Measurements from ENCODE around the gene PSMF1.
"Not testable (repeated sequence)": the region's sequence is repeated elsewhere in the genome, so short reads cannot be mapped to it uniquely, and the experiment has no call there.

Gene PSMF1

GRCh38 chr20:1209447-1210387 is 91.3 kb downstream of the PSMF1 start:
- H3K4me1 ChIP-seq (ENCODE audit: control insufficient read depth, low read depth, low read length): peaks cover 9% of the 10 kb centered on the region
- no peak overlapping the region for H3K27ac ChIP-seq (ENCODE audit: low read length)
- no peaks in the 10 kb centered on the region for H3K9me3 ChIP-seq (ENCODE audit: control insufficient read depth, low read depth, low read length)
- H3K36me3 ChIP-seq (ENCODE audit: control insufficient read depth, low read depth, low read length): no peaks in the 10 kb centered on the region
- no peak overlapping the region for H3K4me3 ChIP-seq (ENCODE audit: low read length)
- no peak overlapping the region for H3K9ac ChIP-seq (ENCODE audit: low read length)
- H3K27me3 ChIP-seq (ENCODE audit: control insufficient read depth, insufficient read depth, low read length): peaks cover 6% of the 10 kb centered on the region

GRCh38 chr20:1210501-1210900 is 92.1 kb downstream of the PSMF1 start:
- no peak overlapping the region for H3K4me3 ChIP-seq (ENCODE audit: low read length)
- H3K27ac ChIP-seq (ENCODE audit: low read length): no peak overlapping the region
- no peak overlapping the region for H3K9ac ChIP-seq (ENCODE audit: low read length)
- no peaks in the 10 kb centered on the region for H3K9me3 ChIP-seq (ENCODE audit: control insufficient read depth, low read depth, low read length)
- peaks cover 6% of the 10 kb centered on the region for H3K27me3 ChIP-seq (ENCODE audit: control insufficient read depth, insufficient read depth, low read length)
- no peaks in the 10 kb centered on the region for H3K36me3 ChIP-seq (ENCODE audit: control insufficient read depth, low read depth, low read length)
- peaks cover 9% of the 10 kb centered on the region for H3K4me1 ChIP-seq (ENCODE audit: control insufficient read depth, low read depth, low read length)

- Histone ChIP-seq H3K9ac (ENCODE audit: low read length) (no peak overlapping the region), H3K36me3 (ENCODE audit: control insufficient read depth, low read depth, low read length) (no peaks in the 10 kb centered on the region), H3K4me1 (ENCODE audit: control insufficient read depth, low read depth, low read length) (peaks cover 9% of the 10 kb centered on the region), H3K4me3 (ENCODE audit: low read length) (no peak overlapping the region), H3K27me3 (ENCODE audit: control insufficient read depth, insufficient read depth, low read length) (peaks cover 6% of the 10 kb centered on the region), H3K9me3 (ENCODE audit: control insufficient read depth, low read depth, low read length) (no peaks in the 10 kb centered on the region), H3K27ac (ENCODE audit: low read length) (no peak overlapping the region)
Observed at GRCh38 chr20:1212023-1212422, 93.6 kb downstream of the PSMF1 start.

GRCh38 chr20:1212607-1213396 is 94.4 kb downstream of the PSMF1 start:
- no peak overlapping the region for H3K27ac ChIP-seq (ENCODE audit: low read length)
- H3K4me3 ChIP-seq (ENCODE audit: low read length): peak overlapping the region; percentile 14
- H3K4me1 ChIP-seq (ENCODE audit: control insufficient read depth, low read depth, low read length): peaks cover 9% of the 10 kb centered on the region
- H3K27me3 ChIP-seq (ENCODE audit: control insufficient read depth, insufficient read depth, low read length): peaks cover 6% of the 10 kb centered on the region
- no peaks in the 10 kb centered on the region for H3K36me3 ChIP-seq (ENCODE audit: control insufficient read depth, low read depth, low read length)
- H3K9ac ChIP-seq (ENCODE audit: low read length): no peak overlapping the region
- H3K9me3 ChIP-seq (ENCODE audit: control insufficient read depth, low read depth, low read length): no peaks in the 10 kb centered on the region

- H3K36me3 ChIP-seq (ENCODE audit: control insufficient read depth, low read depth, low read length): no peaks in the 10 kb centered on the region
- no peaks in the 10 kb centered on the region for H3K9me3 ChIP-seq (ENCODE audit: control insufficient read depth, low read depth, low read length)
- H3K4me1 ChIP-seq (ENCODE audit: control insufficient read depth, low read depth, low read length): peaks cover 9% of the 10 kb centered on the region
- H3K4me3 ChIP-seq (ENCODE audit: low read length): no peak overlapping the region
- H3K27me3 ChIP-seq (ENCODE audit: control insufficient read depth, insufficient read depth, low read length): peaks cover 6% of the 10 kb centered on the region
- H3K9ac ChIP-seq (ENCODE audit: low read length): no peak overlapping the region
- no peak overlapping the region for H3K27ac ChIP-seq (ENCODE audit: low read length)
Observed at GRCh38 chr20:1214838-1215261, 96.4 kb downstream of the PSMF1 start.

- Histone ChIP-seq H3K4me1 (ENCODE audit: control insufficient read depth, low read depth, low read length) (peaks cover 9% of the 10 kb centered on the region), H3K36me3 (ENCODE audit: control insufficient read depth, low read depth, low read length) (no peaks in the 10 kb centered on the region), H3K27ac (ENCODE audit: low read length) (no peak overlapping the region), H3K9me3 (ENCODE audit: control insufficient read depth, low read depth, low read length) (no peaks in the 10 kb centered on the region), H3K27me3 (ENCODE audit: control insufficient read depth, insufficient read depth, low read length) (peaks cover 6% of the 10 kb centered on the region), H3K9ac (ENCODE audit: low read length) (no peak overlapping the region), H3K4me3 (ENCODE audit: low read length) (no peak overlapping the region)
Observed at GRCh38 chr20:1215386-1216170, 97.2 kb downstream of the PSMF1 start.

- not testable (repeated sequence) for H3K4me1 ChIP-seq (ENCODE audit: control insufficient read depth, low read depth, low read length); H3K27me3 ChIP-seq (ENCODE audit: control insufficient read depth, insufficient read depth, low read length); H3K36me3 ChIP-seq (ENCODE audit: control insufficient read depth, low read depth, low read length); H3K9me3 ChIP-seq (ENCODE audit: control insufficient read depth, low read depth, low read length); H3K27ac ChIP-seq (ENCODE audit: low read length); H3K9ac ChIP-seq (ENCODE audit: low read length); H3K4me3 ChIP-seq (ENCODE audit: low read length)
Observed at GRCh38 chr20:1216527-1217427, 98.4 kb downstream of the PSMF1 start.

Measured in iPS-18a (cell line).